HCT116 (cell line): ENCODE measurements around the gene ZBTB49. TPM values are rescaled to one million over a fixed set of nuclear protein-coding genes. Genes with fewer than 3 reads are reported as not detected.

ENCODE experiments used
- ATAC-seq: fragments of 200-7000 bp; cut with Tn5 transposase; 2 replicates; pipeline ENCODE4 v1.9.1; 2020; ENCODE audit warnings: mild to moderate bottlenecking, moderate library complexity
- BruUV-seq: library from RNA; stranded (reverse); fragments of 400-500 nt; replicated peaks from 2 replicates; lab custom pipeline; 2021; lab: Mats Ljungman, UMichigan
- CTCF ChIA-PET: fragments of 300-600 bp; sonication (Branson Sonifier 250); formaldehyde crosslinking; loops from one replicate; lab custom pipeline; 2021; ENCODE audit warnings: antibody characterized with exemption; lab: Charles Lee
- POLR2A ChIA-PET: fragments of 300-600, 350-600 bp; sonication (Branson Sonifier 250); formaldehyde crosslinking; loops from one replicate; lab custom pipeline; 2021; ENCODE audit warnings: antibody characterized with exemption; lab: Charles Lee
- RAD21 ChIA-PET, 2 experiments: fragments of 300-600 bp; sonication (Branson Sonifier 250); formaldehyde crosslinking; loops; one replicate each; lab custom pipeline; 2023; ENCODE audit warnings: low total read pairs in 2 of 2; ENCODE audit not compliant: uncharacterized antibody in 2 of 2, unreplicated experiment in 2 of 2, low non-redundant PET in 1 of 2; lab: Charles Lee
- DNase-seq: peaks from one replicate; pipeline ENCODE4 v3.0.0-alpha.2; 2010; ENCODE audit warnings: low read depth, low spot score
- H2AFZ ChIP-seq: fragments of 200-600 bp; shearing (Covaris generic), sonication (generic); 2 replicates; pipeline ENCODE4 v1.6.1; 2017; ENCODE audit warnings: low read depth, mixed run types, mixed read lengths, antibody characterized with exemption, low read length; ENCODE audit not compliant: poor library complexity, severe bottlenecking
- H3K27ac ChIP-seq: 2 replicates; pipeline ENCODE4 v1.5.1; 2012; ENCODE audit warnings: low read depth, low read length
- H3K27me3 ChIP-seq: fragments of 200-600 bp; sonication (generic); 2 replicates; pipeline ENCODE4 v1.6.1; 2016; ENCODE audit warnings: mixed run types, low read length, mixed read lengths; ENCODE audit not compliant: insufficient read depth
- H3K36me3 ChIP-seq, 2 experiments: fragments of 200-500 bp in 1 of 2; fragments of 200-600 bp in 1 of 2; sonication (Bioruptor generic) in 1 of 2; sonication (generic) in 1 of 2; 2 replicates each; pipeline versions ENCODE4 v1.5.1 to v1.6.1; 2014 to 2016; ENCODE audit warnings: low read length in 2 of 2, inconsistent platforms in 1 of 2, mixed read lengths in 1 of 2, mixed run types in 1 of 2; ENCODE audit not compliant: insufficient read depth in 2 of 2, control insufficient read depth in 1 of 2
- H3K4me1 ChIP-seq, 2 experiments: fragments of 200-600 bp in 1 of 2; sonication (generic) in 1 of 2; 2 replicates each; pipeline versions ENCODE4 v1.5.1 to v1.6.1; 2012 to 2017; ENCODE audit warnings: low read length in 2 of 2, inconsistent platforms in 1 of 2, mild to moderate bottlenecking in 1 of 2, mixed read lengths in 1 of 2, mixed run types in 1 of 2, moderate library complexity in 1 of 2; ENCODE audit not compliant: insufficient read depth in 2 of 2, control insufficient read depth in 1 of 2
- H3K4me2 ChIP-seq: fragments of 200-600 bp; sonication (generic); 2 replicates; pipeline ENCODE4 v1.6.1; 2017; ENCODE audit warnings: mixed run types, low read length, mixed read lengths
- H3K4me3 ChIP-seq, 2 experiments: fragments of 200-600 bp in 1 of 2; sonication (generic) in 1 of 2; replicated peaks in 1 of 2; 2 replicates each; pipeline ENCODE4 v1.5.1; 2011 to 2016; ENCODE audit warnings: low read length in 2 of 2, control low read depth in 1 of 2, low read depth in 1 of 2, mild to moderate bottlenecking in 1 of 2, mixed read lengths in 1 of 2, mixed run types in 1 of 2
- H3K79me2 ChIP-seq: fragments of 200-600 bp; sonication (generic); 2 replicates; pipeline ENCODE4 v1.6.1; 2017; ENCODE audit warnings: mild to moderate bottlenecking, mixed run types, low read length, moderate library complexity, mixed read lengths; ENCODE audit not compliant: insufficient read depth
- H3K9ac ChIP-seq: fragments of 200-600 bp; sonication (generic); 2 replicates; pipeline ENCODE4 v1.6.1; 2016; ENCODE audit warnings: low read length, mixed read lengths
- H3K9me2 ChIP-seq: fragments of 200-600 bp; sonication (generic), shearing (Covaris generic); 2 replicates; pipeline ENCODE4 v1.6.1; 2017; ENCODE audit warnings: mixed run types, mild to moderate bottlenecking, moderate library complexity; ENCODE audit not compliant: insufficient read depth
- H3K9me3 ChIP-seq, 2 experiments: fragments of 200-500 bp in 1 of 2; fragments of 200-600 bp in 1 of 2; sonication (Bioruptor generic) in 1 of 2; sonication (generic) in 1 of 2; 2 replicates each; pipeline ENCODE4 v1.6.1; 2014 to 2017; ENCODE audit warnings: low read length in 2 of 2, mixed read lengths in 2 of 2, inconsistent platforms in 1 of 2, low read depth in 1 of 2, mild to moderate bottlenecking in 1 of 2, mixed run types in 1 of 2, moderate library complexity in 1 of 2; ENCODE audit not compliant: control insufficient read depth in 1 of 2, insufficient read depth in 1 of 2
- H4K20me1 ChIP-seq: fragments of 200-600 bp; sonication (generic), shearing (Covaris generic); 2 replicates; pipeline ENCODE4 v1.6.1; 2017; ENCODE audit warnings: mixed run types, mild to moderate bottlenecking, moderate library complexity; ENCODE audit not compliant: insufficient read depth
- CBX3 ChIP-seq: IDR thresholded peaks from 2 replicates; pipeline ENCODE4 v1.6.1; 2012; ENCODE audit warnings: low read depth
- CEBPB ChIP-seq: IDR thresholded peaks from 2 replicates; pipeline ENCODE4 v1.6.1; 2012; ENCODE audit warnings: low read depth
- EZH2phosphoT487 ChIP-seq: fragments of 200-600 bp; IDR thresholded peaks from 2 replicates; pipeline ENCODE4 v1.6.1; 2018; ENCODE audit warnings: antibody characterized with exemption, borderline replicate concordance
- JUND ChIP-seq: IDR thresholded peaks from 2 replicates; pipeline ENCODE4 v1.6.1; 2012
- POLR2A ChIP-seq: IDR thresholded peaks from 2 replicates; pipeline ENCODE4 v1.7.0; 2011; ENCODE audit warnings: borderline replicate concordance; ENCODE audit not compliant: insufficient read depth, insufficient read length; ENCODE audit errors: extremely low read depth
- POLR2AphosphoS5 ChIP-seq: IDR thresholded peaks from 2 replicates; pipeline ENCODE4 v1.6.1; 2011; ENCODE audit warnings: mild to moderate bottlenecking, low read depth, low read length, moderate library complexity
- RAD21 ChIP-seq: IDR thresholded peaks from 2 replicates; pipeline ENCODE4 v1.6.1; 2012; ENCODE audit warnings: low read depth, mild to moderate bottlenecking
- SP1 ChIP-seq: IDR thresholded peaks from 2 replicates; pipeline ENCODE4 v1.6.1; 2012; ENCODE audit warnings: low read depth
- YY1 ChIP-seq: IDR thresholded peaks from 2 replicates; pipeline ENCODE4 v1.6.1; 2011; ENCODE audit warnings: low read length, low read depth, moderate library complexity, mild to moderate bottlenecking; ENCODE audit not compliant: insufficient replicate concordance; ENCODE audit errors: extremely low read depth
- ZFX ChIP-seq: fragments of 450-650 bp; IDR thresholded peaks from 2 replicates; pipeline ENCODE4 v1.6.1; 2017
- intact Hi-C: fragments of 100-400 bp; cut with micrococcal nuclease; formaldehyde crosslinking; loops from 2 replicates; pipeline ENCODE4 v1.10.0; 2022
- total RNA-seq: library from RNA; stranded (reverse); gene quantifications from one replicate; pipeline ENCODE4 v1.2.1, GENCODE V29; 2021; ENCODE audit not compliant: unreplicated experiment
- TF ChIP-seq, protein P1 (sequence below): IDR thresholded peaks from 2 replicates; pipeline ENCODE4 v1.6.1; 2012; ENCODE audit warnings: low read depth
- TF ChIP-seq, protein P2 (sequence below): IDR thresholded peaks from 2 replicates; pipeline ENCODE4 v1.6.1; 2012
- TF ChIP-seq, protein P3 (sequence below), 3 experiments: fragments of 200-600 bp in 1 of 3; sonication (generic) in 1 of 3; IDR thresholded peaks in 2 of 3; conservative IDR thresholded peaks in 1 of 3; 2 replicates each; pipeline ENCODE4 v1.5.1; 2012 to 2017; ENCODE audit warnings: low read depth in 2 of 3, low read length in 2 of 3, antibody characterized with exemption in 1 of 3, borderline replicate concordance in 1 of 3, control low read depth in 1 of 3, mild to moderate bottlenecking in 1 of 3, mixed read lengths in 1 of 3, mixed run types in 1 of 3, moderate library complexity in 1 of 3; ENCODE audit not compliant: insufficient read depth in 1 of 3

The ZBTB49 gene
- total RNA-seq, 1 experiment from 2014 or later: 3.9 TPM

DNA sequence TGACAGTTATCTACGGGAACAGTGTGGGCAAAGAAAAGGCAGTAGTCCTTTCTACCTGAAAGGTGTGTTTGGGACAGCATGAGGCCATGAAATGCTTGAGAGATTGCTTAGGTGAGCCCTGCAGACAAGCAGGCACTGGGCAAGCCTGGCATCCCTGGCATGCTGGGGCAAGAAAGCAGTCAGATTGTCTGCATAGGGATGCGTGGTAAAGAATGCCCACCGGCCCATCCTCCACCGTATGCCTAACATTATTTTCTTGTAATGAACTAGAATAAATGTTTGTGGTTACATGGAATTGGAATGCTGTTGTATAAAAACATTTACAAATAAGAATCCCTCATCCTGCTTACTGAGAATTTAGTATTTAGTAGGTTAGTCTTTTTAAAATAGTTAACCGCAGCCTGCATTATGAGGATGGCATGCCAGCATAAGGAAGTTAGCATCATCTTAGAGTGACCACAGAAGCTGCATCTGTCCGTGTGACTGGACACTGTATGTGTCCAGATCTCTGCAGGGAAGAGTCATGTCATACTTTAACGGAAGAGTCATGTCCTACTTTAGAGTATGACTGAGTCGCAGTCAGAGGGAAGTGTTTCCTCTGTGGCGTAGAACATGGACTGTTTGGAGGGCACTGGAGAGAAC, 18.9 kb downstream of the ZBTB49 start:
- Histone ChIP-seq H3K36me3 (no peaks in the 10 kb centered on the region; a peak in 2 of 4 replicates), H3K9me2 (no peaks in the 10 kb centered on the region), H3K9ac (no peak overlapping the region), H3K4me1 (no peaks in the 10 kb centered on the region), H3K9me3 (no peaks in the 10 kb centered on the region), H3K4me3 (no peak overlapping the region), H3K79me2 (no peaks in the 10 kb centered on the region), H4K20me1 (no peaks in the 10 kb centered on the region), H3K27ac (no peak overlapping the region), H3K4me2 (no peak overlapping the region), H3K27me3 (no peaks in the 10 kb centered on the region), H2AFZ (no peak overlapping the region)
- intact Hi-C loops: no loop called here
- BruUV-seq: no TSS peak
- ChIA-PET RAD21 (no interaction called here), POLR2A (no interaction called here), CTCF (no interaction called here)
- DNase-seq (no peak), ATAC-seq (no peak)
- no peak for TF ChIP-seq EZH2phosphoT487
- TF ChIP-seq, protein P1, sequence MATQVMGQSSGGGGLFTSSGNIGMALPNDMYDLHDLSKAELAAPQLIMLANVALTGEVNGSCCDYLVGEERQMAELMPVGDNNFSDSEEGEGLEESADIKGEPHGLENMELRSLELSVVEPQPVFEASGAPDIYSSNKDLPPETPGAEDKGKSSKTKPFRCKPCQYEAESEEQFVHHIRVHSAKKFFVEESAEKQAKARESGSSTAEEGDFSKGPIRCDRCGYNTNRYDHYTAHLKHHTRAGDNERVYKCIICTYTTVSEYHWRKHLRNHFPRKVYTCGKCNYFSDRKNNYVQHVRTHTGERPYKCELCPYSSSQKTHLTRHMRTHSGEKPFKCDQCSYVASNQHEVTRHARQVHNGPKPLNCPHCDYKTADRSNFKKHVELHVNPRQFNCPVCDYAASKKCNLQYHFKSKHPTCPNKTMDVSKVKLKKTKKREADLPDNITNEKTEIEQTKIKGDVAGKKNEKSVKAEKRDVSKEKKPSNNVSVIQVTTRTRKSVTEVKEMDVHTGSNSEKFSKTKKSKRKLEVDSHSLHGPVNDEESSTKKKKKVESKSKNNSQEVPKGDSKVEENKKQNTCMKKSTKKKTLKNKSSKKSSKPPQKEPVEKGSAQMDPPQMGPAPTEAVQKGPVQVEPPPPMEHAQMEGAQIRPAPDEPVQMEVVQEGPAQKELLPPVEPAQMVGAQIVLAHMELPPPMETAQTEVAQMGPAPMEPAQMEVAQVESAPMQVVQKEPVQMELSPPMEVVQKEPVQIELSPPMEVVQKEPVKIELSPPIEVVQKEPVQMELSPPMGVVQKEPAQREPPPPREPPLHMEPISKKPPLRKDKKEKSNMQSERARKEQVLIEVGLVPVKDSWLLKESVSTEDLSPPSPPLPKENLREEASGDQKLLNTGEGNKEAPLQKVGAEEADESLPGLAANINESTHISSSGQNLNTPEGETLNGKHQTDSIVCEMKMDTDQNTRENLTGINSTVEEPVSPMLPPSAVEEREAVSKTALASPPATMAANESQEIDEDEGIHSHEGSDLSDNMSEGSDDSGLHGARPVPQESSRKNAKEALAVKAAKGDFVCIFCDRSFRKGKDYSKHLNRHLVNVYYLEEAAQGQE: no peak
- no peak for TF ChIP-seq RAD21
- TF ChIP-seq YY1: no peak
- no peak for TF ChIP-seq JUND
- TF ChIP-seq CEBPB: no peak
- no peak for TF ChIP-seq SP1
- TF ChIP-seq POLR2A: no peak
- no peak for TF ChIP-seq CBX3
- no peak for TF ChIP-seq POLR2AphosphoS5
- TF ChIP-seq ZFX: no peak
- TF ChIP-seq, protein P2, sequence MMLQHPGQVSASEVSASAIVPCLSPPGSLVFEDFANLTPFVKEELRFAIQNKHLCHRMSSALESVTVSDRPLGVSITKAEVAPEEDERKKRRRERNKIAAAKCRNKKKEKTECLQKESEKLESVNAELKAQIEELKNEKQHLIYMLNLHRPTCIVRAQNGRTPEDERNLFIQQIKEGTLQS: no peak
- TF ChIP-seq, protein P3, sequence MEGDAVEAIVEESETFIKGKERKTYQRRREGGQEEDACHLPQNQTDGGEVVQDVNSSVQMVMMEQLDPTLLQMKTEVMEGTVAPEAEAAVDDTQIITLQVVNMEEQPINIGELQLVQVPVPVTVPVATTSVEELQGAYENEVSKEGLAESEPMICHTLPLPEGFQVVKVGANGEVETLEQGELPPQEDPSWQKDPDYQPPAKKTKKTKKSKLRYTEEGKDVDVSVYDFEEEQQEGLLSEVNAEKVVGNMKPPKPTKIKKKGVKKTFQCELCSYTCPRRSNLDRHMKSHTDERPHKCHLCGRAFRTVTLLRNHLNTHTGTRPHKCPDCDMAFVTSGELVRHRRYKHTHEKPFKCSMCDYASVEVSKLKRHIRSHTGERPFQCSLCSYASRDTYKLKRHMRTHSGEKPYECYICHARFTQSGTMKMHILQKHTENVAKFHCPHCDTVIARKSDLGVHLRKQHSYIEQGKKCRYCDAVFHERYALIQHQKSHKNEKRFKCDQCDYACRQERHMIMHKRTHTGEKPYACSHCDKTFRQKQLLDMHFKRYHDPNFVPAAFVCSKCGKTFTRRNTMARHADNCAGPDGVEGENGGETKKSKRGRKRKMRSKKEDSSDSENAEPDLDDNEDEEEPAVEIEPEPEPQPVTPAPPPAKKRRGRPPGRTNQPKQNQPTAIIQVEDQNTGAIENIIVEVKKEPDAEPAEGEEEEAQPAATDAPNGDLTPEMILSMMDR (IDR thresholded peaks at IDR 0.05 in 2 of 3, conservative IDR thresholded peaks at IDR 0.05 in 1 of 3; ENCODE audit: borderline replicate concordance in 1 of 3, insufficient read depth in 1 of 3, low read depth in 2 of 3, low read length in 2 of 3): no peak
